ENCODE measurements around the gene ZSCAN5C.
"Not testable (repeated sequence)": the region's sequence is repeated elsewhere in the genome, so short reads cannot be mapped to it uniquely, and the experiment has no call there.

ZSCAN5C gene

GRCh38 chr19:56177564-56178243 is 24.4 kb upstream of the ZSCAN5C start:
- no peak for TF ChIP-seq POLR2A (IDR thresholded peaks at IDR 0.05; ENCODE audit: extremely low read depth, insufficient read length)
- TF ChIP-seq MYC (IDR thresholded peaks at IDR 0.05; ENCODE audit: low read depth, low read length): no peak
- TF ChIP-seq MAX (IDR thresholded peaks at IDR 0.05; ENCODE audit: low read depth, low read length): no peak
- no peak for TF ChIP-seq CTCF (IDR thresholded peaks at IDR 0.05; ENCODE audit: low read depth, low read length)
- DNase-seq (ENCODE audit: low read depth): no peak
- H3K4me3 ChIP-seq (ENCODE audit: low read depth, low read length): no peak overlapping the region

- DNase-seq (ENCODE audit: low read depth): no peak
- no peak overlapping the region for H3K4me3 ChIP-seq (ENCODE audit: low read depth, low read length)
- no peak for TF ChIP-seq POLR2A (IDR thresholded peaks at IDR 0.05; ENCODE audit: extremely low read depth, insufficient read length)
- TF ChIP-seq MAX (IDR thresholded peaks at IDR 0.05; ENCODE audit: low read depth, low read length): no peak
- no peak for TF ChIP-seq MYC (IDR thresholded peaks at IDR 0.05; ENCODE audit: low read depth, low read length)
- TF ChIP-seq CTCF (IDR thresholded peaks at IDR 0.05; ENCODE audit: low read depth, low read length): no peak
Measured at GRCh38 chr19:56189785-56190184, 12.3 kb upstream of the ZSCAN5C start.

- TF ChIP-seq MAX (IDR thresholded peaks at IDR 0.05; ENCODE audit: low read depth, low read length) (no peak), MYC (IDR thresholded peaks at IDR 0.05; ENCODE audit: low read depth, low read length) (no peak), POLR2A (IDR thresholded peaks at IDR 0.05; ENCODE audit: extremely low read depth, insufficient read length) (no peak), CTCF (IDR thresholded peaks at IDR 0.05; ENCODE audit: low read depth, low read length) (no peak)
- H3K4me3 ChIP-seq (ENCODE audit: low read depth, low read length): no peak overlapping the region
- DNase-seq (ENCODE audit: low read depth): no peak
Measured at GRCh38 chr19:56191115-56191514, 11.0 kb upstream of the ZSCAN5C start.

- no peak for TF ChIP-seq MYC (IDR thresholded peaks at IDR 0.05; ENCODE audit: low read depth, low read length)
- TF ChIP-seq POLR2A (IDR thresholded peaks at IDR 0.05; ENCODE audit: extremely low read depth, insufficient read length): no peak
- no peak for TF ChIP-seq CTCF (IDR thresholded peaks at IDR 0.05; ENCODE audit: low read depth, low read length)
- no peak for TF ChIP-seq MAX (IDR thresholded peaks at IDR 0.05; ENCODE audit: low read depth, low read length)
- H3K4me3 ChIP-seq (ENCODE audit: low read depth, low read length): no peak overlapping the region
Measured at GRCh38 chr19:56191711-56192110, 10.4 kb upstream of the ZSCAN5C start.

GRCh38 chr19:56193981-56194640 is 8.0 kb upstream of the ZSCAN5C start:
- TF ChIP-seq MAX (IDR thresholded peaks at IDR 0.05; ENCODE audit: low read depth, low read length) (no peak), POLR2A (IDR thresholded peaks at IDR 0.05; ENCODE audit: extremely low read depth, insufficient read length) (no peak), CTCF (IDR thresholded peaks at IDR 0.05; ENCODE audit: low read depth, low read length) (no peak), MYC (IDR thresholded peaks at IDR 0.05; ENCODE audit: low read depth, low read length) (no peak)
- no peak for DNase-seq (ENCODE audit: low read depth)
- H3K4me3 ChIP-seq (ENCODE audit: low read depth, low read length): no peak overlapping the region

More at GRCh38 chr19:56191711-56192110, 10.4 kb upstream of the ZSCAN5C start:
- no peak for DNase-seq (ENCODE audit: low read depth)

GRCh38 chr19:56197646-56198045 is 4.4 kb upstream of the ZSCAN5C start, which contains the start of gene ZSCAN5B:
Gene ZSCAN5B, minus strand, starts transcription at chr19:56197783. Its CDS starts 4,731 bp downstream, at chr19:56193052.
- not testable (repeated sequence) for DNase-seq (ENCODE audit: low read depth); H3K4me3 ChIP-seq (ENCODE audit: low read depth, low read length)

All from NB4 (cell line).